BE2C (cell line): ENCODE measurements around the gene ZPLD1.

Experiments
- DNase-seq: peaks from one replicate; pipeline ENCODE4 v3.0.0-alpha.2; 2020
- H3K27me3 ChIP-seq: fragments of 250-450 bp; sonication (Bioruptor Pico); 2 replicates; pipeline ENCODE4 v1.5.1; 2020; ENCODE audit warnings: mild to moderate bottlenecking
- H3K36me3 ChIP-seq: fragments of 250-450 bp; sonication (Bioruptor Pico); 2 replicates; pipeline ENCODE4 v1.5.1; 2020; ENCODE audit warnings: mild to moderate bottlenecking
- H3K4me1 ChIP-seq: fragments of 250-450 bp; sonication (Bioruptor Pico); 2 replicates; pipeline ENCODE4 v1.5.1; 2020
- H3K4me3 ChIP-seq: 2 replicates; pipeline ENCODE4 v1.5.1; 2011; ENCODE audit warnings: low read depth, low read length
- H3K9me3 ChIP-seq: fragments of 250-450 bp; sonication (Bioruptor Pico); 2 replicates; pipeline ENCODE4 v1.5.1; 2020
- CTCF ChIP-seq: IDR thresholded peaks from 2 replicates; pipeline ENCODE4 v1.5.1; 2012; ENCODE audit warnings: mild to moderate bottlenecking, low read depth, low read length

ZPLD1 gene

DNA sequence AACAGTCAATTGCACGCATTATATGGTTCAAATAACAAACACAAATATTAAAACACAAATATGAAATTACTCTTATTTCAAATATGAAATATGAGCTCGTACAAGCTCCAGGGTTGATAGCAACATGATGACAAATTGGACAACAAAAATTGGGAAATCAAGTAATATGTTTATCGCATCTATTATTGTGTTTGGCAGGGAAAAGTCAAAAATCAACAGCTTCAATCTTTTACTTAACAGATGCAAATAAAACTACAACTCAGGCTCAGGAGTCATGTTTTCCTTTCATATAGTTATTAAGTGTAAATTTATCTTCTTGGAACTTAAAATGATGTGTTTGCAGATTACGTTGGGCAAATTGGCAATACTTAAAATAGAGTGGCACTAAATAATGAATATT is 41.4 kb downstream of the ZPLD1 start:
- H3K9me3 ChIP-seq: no peaks in the 10 kb centered on the region
- no peak for TF ChIP-seq CTCF
- no peak for DNase-seq
- H3K4me1 ChIP-seq: no peaks in the 10 kb centered on the region
- H3K27me3 ChIP-seq: no peaks in the 10 kb centered on the region
- H3K36me3 ChIP-seq: no peaks in the 10 kb centered on the region
- H3K4me3 ChIP-seq: no peak overlapping the region

DNA sequence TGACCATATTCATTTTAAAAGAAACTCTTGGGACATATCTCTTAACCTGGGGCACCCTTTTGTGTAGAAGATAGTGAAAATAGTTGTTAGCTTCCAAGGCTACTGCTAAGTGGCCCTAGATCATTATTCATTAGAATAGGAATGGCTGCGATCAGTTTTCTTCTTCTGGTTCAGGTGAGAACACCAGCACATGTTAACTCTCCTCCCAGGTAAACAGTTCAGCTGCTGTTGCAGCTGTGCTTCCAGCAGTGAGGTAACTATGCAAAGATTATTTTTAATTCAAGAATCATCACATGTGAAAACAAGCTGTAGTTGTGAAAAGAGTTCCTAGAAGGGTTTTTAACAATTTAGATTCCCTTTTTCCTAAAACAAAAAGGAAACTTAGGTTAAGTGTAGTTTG is 43.3 kb downstream of the ZPLD1 start:
- no peaks in the 10 kb centered on the region for H3K27me3 ChIP-seq
- DNase-seq: no peak
- no peak overlapping the region for H3K4me3 ChIP-seq
- no peaks in the 10 kb centered on the region for H3K36me3 ChIP-seq
- TF ChIP-seq CTCF: no peak
- no peaks in the 10 kb centered on the region for H3K9me3 ChIP-seq
- H3K4me1 ChIP-seq: no peaks in the 10 kb centered on the region

- Histone ChIP-seq H3K36me3 (no peaks in the 10 kb centered on the region), H3K9me3 (no peaks in the 10 kb centered on the region), H3K27me3 (no peaks in the 10 kb centered on the region), H3K4me1 (no peaks in the 10 kb centered on the region), H3K4me3 (no peak overlapping the region)
- no peak for TF ChIP-seq CTCF
- DNase-seq: no peak
Measured at GRCh38 chr3:102480139-102480538, 45.3 kb downstream of the ZPLD1 start.

DNA sequence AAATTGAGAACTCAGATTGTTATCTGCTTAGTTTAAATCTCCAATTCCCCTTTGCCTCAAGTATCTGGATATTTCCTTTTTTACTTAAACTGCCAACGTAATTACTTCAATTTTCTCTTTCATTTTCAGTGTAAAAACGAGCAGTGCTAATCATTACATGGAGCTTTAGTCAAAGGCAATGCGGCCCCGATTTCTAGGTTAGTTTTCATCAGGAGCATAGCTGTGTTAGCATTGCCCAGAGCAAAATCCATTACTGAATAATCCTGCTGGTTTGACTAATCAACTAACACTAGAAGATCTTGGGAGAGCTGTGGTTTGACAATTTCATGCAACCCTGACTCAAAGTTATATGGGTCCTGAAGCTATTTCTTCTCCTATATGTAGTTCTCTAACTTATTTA is 46.2 kb downstream of the ZPLD1 start:
- TF ChIP-seq CTCF: no peak
- no peaks in the 10 kb centered on the region for H3K4me1 ChIP-seq
- H3K27me3 ChIP-seq: no peaks in the 10 kb centered on the region
- H3K4me3 ChIP-seq: no peak overlapping the region
- DNase-seq: no peak
- H3K9me3 ChIP-seq: no peaks in the 10 kb centered on the region
- no peaks in the 10 kb centered on the region for H3K36me3 ChIP-seq

- no peak for DNase-seq
- H3K36me3 ChIP-seq: no peaks in the 10 kb centered on the region
- H3K27me3 ChIP-seq: no peaks in the 10 kb centered on the region
- H3K4me1 ChIP-seq: no peaks in the 10 kb centered on the region
- H3K4me3 ChIP-seq: no peak overlapping the region
- H3K9me3 ChIP-seq: no peaks in the 10 kb centered on the region
- no peak for TF ChIP-seq CTCF
Measured at GRCh38 chr3:102483556-102483955, 48.7 kb downstream of the ZPLD1 start.

DNA sequence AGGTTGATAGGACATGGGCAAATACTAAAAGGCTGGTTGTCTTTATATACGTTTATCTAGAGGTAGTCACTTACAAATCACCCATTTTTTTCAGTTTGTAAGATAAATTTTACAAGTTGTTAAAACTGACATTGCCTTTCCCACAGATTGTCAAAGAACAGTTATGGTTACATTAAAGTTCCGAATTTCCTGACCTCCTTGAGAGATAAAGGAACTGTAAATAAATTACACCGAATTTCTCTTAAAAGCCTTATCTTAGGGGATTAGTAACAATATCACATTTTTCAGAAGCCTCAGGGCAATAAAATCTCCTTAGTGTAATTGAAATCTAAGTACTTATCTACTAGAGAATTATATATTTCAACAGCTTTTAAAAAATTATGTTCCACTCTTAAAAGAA is 49.5 kb downstream of the ZPLD1 start:
- no peaks in the 10 kb centered on the region for H3K4me1 ChIP-seq
- H3K9me3 ChIP-seq: no peaks in the 10 kb centered on the region
- no peak overlapping the region for H3K4me3 ChIP-seq
- no peaks in the 10 kb centered on the region for H3K27me3 ChIP-seq
- TF ChIP-seq CTCF: no peak
- no peaks in the 10 kb centered on the region for H3K36me3 ChIP-seq
- DNase-seq: no peak
